Esophagus squamous epithelium (tissue), 4 donors: ENCODE results near the gene ZNF638.

Experiments used
- CTCF ChIP-seq, 6 experiments: fragments of 450-650 bp in 4 of 6; fragments of 200-600 bp in 2 of 6; sonication (generic) in 2 of 6; IDR thresholded peaks; one replicate each; pipeline ENCODE4 v1.5.1; 2016 to 2019; ENCODE audit warnings: antibody characterized with exemption in 6 of 6, mild to moderate bottlenecking in 4 of 6, moderate library complexity in 4 of 6
- POLR2A ChIP-seq, 4 donors: fragments of 450-650 bp; IDR thresholded peaks; one replicate each; pipeline ENCODE4 v1.6.1; 2017; ENCODE audit warnings: antibody characterized with exemption in 4 of 4, mild to moderate bottlenecking in 4 of 4, moderate library complexity in 3 of 4

DNA sequence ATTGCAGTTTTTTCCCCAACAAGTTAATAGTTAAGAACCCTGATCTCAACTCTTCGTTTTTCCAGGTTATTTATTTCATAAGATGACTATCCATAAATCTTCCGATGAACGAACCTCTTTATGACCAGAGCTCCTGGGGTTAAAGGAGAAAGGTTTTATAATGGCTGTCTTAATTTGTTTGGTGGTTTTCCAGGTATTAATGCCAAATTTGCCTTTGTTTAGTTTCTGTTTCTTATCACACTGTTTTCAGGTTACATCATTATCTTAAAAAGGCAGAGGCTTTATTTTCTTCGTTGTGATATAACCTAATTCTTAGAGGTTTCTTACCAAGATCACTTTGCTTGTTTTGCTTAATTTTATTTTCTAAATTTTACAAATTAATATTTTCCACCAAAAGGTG lies 10.1 kb downstream of the ZNF638 start:
- TF ChIP-seq CTCF (IDR thresholded peaks at IDR 0.05), result no peak
- no peak for TF ChIP-seq POLR2A (IDR thresholded peaks at IDR 0.05)
